Left lung (tissue), 10 donors: Measurements from ENCODE around the gene NUB1. TPM values are rescaled to one million over a fixed set of nuclear protein-coding genes. Genes with fewer than 3 reads are reported as not detected.

Experiments
- ATAC-seq: fragments of 200-7000 bp; cut with Tn5 transposase; one replicate; pipeline ENCODE4 v1.9.1; 2020; ENCODE audit warnings: moderate library complexity
- DNase-seq, 4 donors: peaks; one replicate each; pipeline ENCODE4 v3.0.0-alpha.2; 2013 to 2020
- H3K27ac ChIP-seq, 2 donors: fragments of 200-600 bp; sonication (generic) in 1 of 2; one replicate each; pipeline versions ENCODE4 v1.5.0 to v1.8.0; 2020 to 2021
- H3K27me3 ChIP-seq, 2 donors: fragments of 200-600 bp; sonication (generic) in 1 of 2; one replicate each; pipeline versions ENCODE4 v1.5.0 to v1.8.0; 2020 to 2021
- H3K36me3 ChIP-seq, 2 donors: fragments of 200-600 bp; sonication (generic) in 1 of 2; one replicate each; pipeline versions ENCODE4 v1.5.0 to v1.8.0; 2020 to 2021
- H3K4me1 ChIP-seq, 2 donors: fragments of 200-600 bp; one replicate each; pipeline ENCODE4 v1.8.0; 2021
- H3K4me3 ChIP-seq, 2 donors: fragments of 200-600 bp; sonication (generic) in 1 of 2; one replicate each; pipeline versions ENCODE4 v1.5.0 to v1.8.0; 2020 to 2021; ENCODE audit warnings: mild to moderate bottlenecking in 1 of 2
- H3K9me3 ChIP-seq, 2 donors: fragments of 200-600 bp; sonication (generic) in 1 of 2; one replicate each; pipeline versions ENCODE4 v1.5.0 to v1.8.0; 2020 to 2021
- CTCF ChIP-seq, 2 donors: fragments of 200-600 bp; sonication (generic) in 1 of 2; IDR thresholded peaks; one replicate each; pipeline versions ENCODE4 v1.5.0 to v1.8.0; 2021; ENCODE audit warnings: antibody characterized with exemption in 2 of 2
- intact Hi-C, 2 donors: fragments of 100-400 bp; cut with DNase I; formaldehyde crosslinking; loops; one replicate each; pipeline versions ENCODE4 v1.11.2 to v1.14.2; 2022
- polyA plus RNA-seq, 6 donors: library from polyadenylated mRNA; unstranded; fragments of 120-200 nt; gene quantifications; one replicate each; pipeline ENCODE4 v1.2.1, GENCODE V29; 2013; ENCODE audit not compliant: insufficient read length in 6 of 6
- total RNA-seq, 2 donors: library from RNA; stranded (reverse); fragmentation: NEBNext Ultra II Directional; extraction: Animal tissue kit (Norgen Biotek cat#: 25700); gene quantifications; one replicate each; pipeline ENCODE4 v1.2.1, GENCODE V29; 2021
- donor health status: DM: no; HTN: yes; CAD: no.
- donor health status: DM: no; HTN: no; CAD: no.

Gene NUB1
- total and polyA plus RNA-seq, 8 donors: 40.9 to 81.8 (median 72.0) TPM

GRCh38 chr7:151400626-151401315, 59.2 kb downstream of the NUB1 start:
- TF ChIP-seq CTCF (IDR thresholded peaks at IDR 0.05): no peak
- DNase-seq (peak in 1 of 4 donors; percentile 46), ATAC-seq (no peak)

GRCh38 chr7:151402029-151402835, 60.6 kb downstream of the NUB1 start:
- Histone ChIP-seq H3K27ac (no peak overlapping the region), H3K27me3 (peaks cover 0 to 31% of the 10 kb centered on the region in 2 donors), H3K4me3 (no peak overlapping the region), H3K9me3 (no peaks in the 10 kb centered on the region), H3K4me1 (peaks cover 0 to 7% of the 10 kb centered on the region in 2 donors), H3K36me3 (no peaks in the 10 kb centered on the region)
- DNase-seq (no peak), ATAC-seq (no peak)
- no peak for TF ChIP-seq CTCF (IDR thresholded peaks at IDR 0.05)
- intact Hi-C loops: no loop called here

More at GRCh38 chr7:151400626-151401315, 59.2 kb downstream of the NUB1 start:
- H3K4me3 ChIP-seq: no peak overlapping the region
- intact Hi-C loops: no loop called here
- H3K36me3 ChIP-seq: no peaks in the 10 kb centered on the region
- H3K27me3 ChIP-seq: peaks cover 0 to 24% of the 10 kb centered on the region in 2 donors
- no peak overlapping the region for H3K27ac ChIP-seq
- H3K9me3 ChIP-seq: no peaks in the 10 kb centered on the region
- H3K4me1 ChIP-seq: peaks cover 0 to 7% of the 10 kb centered on the region in 2 donors

- TF ChIP-seq CTCF (IDR thresholded peaks at IDR 0.05): no peak
Measured at GRCh38 chr7:151403764-151404163, 62.2 kb downstream of the NUB1 start.

GRCh38 chr7:151404216-151405011, 62.8 kb downstream of the NUB1 start:
- peaks cover 12 to 53% of the 10 kb centered on the region in 2 donors for H3K27me3 ChIP-seq
- no peaks in the 10 kb centered on the region for H3K36me3 ChIP-seq
- no peak for TF ChIP-seq CTCF (IDR thresholded peaks at IDR 0.05)
- peaks cover 3 to 18% of the 10 kb centered on the region in 2 donors for H3K4me1 ChIP-seq
- peak in 1 of 4 donors; percentile 83 for DNase-seq
- ATAC-seq: peak; percentile 80
- no peak overlapping the region for H3K27ac ChIP-seq
- no peak overlapping the region for H3K4me3 ChIP-seq
- intact Hi-C loops: no loop called here
- H3K9me3 ChIP-seq: no peaks in the 10 kb centered on the region

More at GRCh38 chr7:151403764-151404163, 62.2 kb downstream of the NUB1 start:
- no peak for DNase-seq
- no peak for ATAC-seq
- peaks cover 0 to 11% of the 10 kb centered on the region in 2 donors for H3K4me1 ChIP-seq
- H3K4me3 ChIP-seq: no peak overlapping the region
- peaks cover 5 to 46% of the 10 kb centered on the region in 2 donors for H3K27me3 ChIP-seq
- no peak overlapping the region for H3K27ac ChIP-seq
- no peaks in the 10 kb centered on the region for H3K9me3 ChIP-seq
- no peaks in the 10 kb centered on the region for H3K36me3 ChIP-seq
- intact Hi-C loops: no loop called here
